Esophagus squamous epithelium (tissue), 5 donors: ENCODE results near the gene SDHD. TPM values are rescaled to one million over a fixed set of nuclear protein-coding genes. Genes with fewer than 3 reads are reported as not detected.

ENCODE experiments used
- DNase-seq: peaks from one replicate; lab custom pipeline; 2025; lab: John Stamatoyannopoulos, UW
- H3K27ac ChIP-seq, 4 donors: fragments of 200-600 bp; sonication (generic); one replicate each; pipeline ENCODE4 v1.5.1; 2016 to 2019; ENCODE audit warnings: mild to moderate bottlenecking in 1 of 4
- H3K27me3 ChIP-seq, 4 donors: fragments of 200-600 bp; sonication (generic); 1 replicate in 3 of 4; 2 replicates in 1 of 4; pipeline versions ENCODE4 v1.5.1 to v1.6.0; 2017 to 2021; ENCODE audit warnings: antibody characterized with exemption in 1 of 4
- H3K36me3 ChIP-seq, 3 donors: fragments of 200-600 bp; sonication (generic); one replicate each; pipeline ENCODE4 v1.5.1; 2016 to 2019
- H3K4me1 ChIP-seq, 3 donors: fragments of 200-600 bp; sonication (generic); one replicate each; pipeline ENCODE4 v1.5.1; 2017 to 2019
- H3K4me3 ChIP-seq, 4 donors: fragments of 200-600 bp; sonication (generic); 1 replicate in 3 of 4; 2 replicates in 1 of 4; pipeline ENCODE4 v1.5.1; 2016 to 2019; ENCODE audit warnings: mild to moderate bottlenecking in 2 of 4, moderate library complexity in 1 of 4
- H3K9me3 ChIP-seq, 3 donors: fragments of 200-600 bp; sonication (generic); one replicate each; pipeline ENCODE4 v1.5.1; 2016 to 2019
- POLR2A ChIP-seq, 4 donors: fragments of 450-650 bp; IDR thresholded peaks; one replicate each; pipeline ENCODE4 v1.6.1; 2017; ENCODE audit warnings: antibody characterized with exemption in 4 of 4, mild to moderate bottlenecking in 4 of 4, moderate library complexity in 3 of 4
- WGBS, 2 donors: methylation state at CpG; one replicate each; pipeline ENCODE4 v1.1.5; 2018; 5-methylcytosine and 5-hydroxymethylcytosine counted together
- intact Hi-C: fragments of 100-400 bp; cut with DNase I; formaldehyde crosslinking; loops from one replicate; pipeline ENCODE4 v1.15.0; 2022
- total RNA-seq, 4 donors: library from RNA; depleted of rRNA; stranded (reverse); fragments of >200 nt; gene quantifications; one replicate each; pipeline ENCODE4 v1.1.0, GENCODE V29; 2016
- TF ChIP-seq, protein P1 (sequence below), 6 experiments: fragments of 450-650 bp in 4 of 6; fragments of 200-600 bp in 2 of 6; sonication (generic) in 2 of 6; IDR thresholded peaks; one replicate each; pipeline ENCODE4 v1.5.1; 2016 to 2019; ENCODE audit warnings: antibody characterized with exemption in 6 of 6, mild to moderate bottlenecking in 4 of 6, moderate library complexity in 4 of 6
- donor health status: DM: yes; HTN: yes; CAD: no.

SDHD gene
- total RNA-seq, 4 donors from 2014 or later: 78.5 to 155 (median 122) TPM

DNA sequence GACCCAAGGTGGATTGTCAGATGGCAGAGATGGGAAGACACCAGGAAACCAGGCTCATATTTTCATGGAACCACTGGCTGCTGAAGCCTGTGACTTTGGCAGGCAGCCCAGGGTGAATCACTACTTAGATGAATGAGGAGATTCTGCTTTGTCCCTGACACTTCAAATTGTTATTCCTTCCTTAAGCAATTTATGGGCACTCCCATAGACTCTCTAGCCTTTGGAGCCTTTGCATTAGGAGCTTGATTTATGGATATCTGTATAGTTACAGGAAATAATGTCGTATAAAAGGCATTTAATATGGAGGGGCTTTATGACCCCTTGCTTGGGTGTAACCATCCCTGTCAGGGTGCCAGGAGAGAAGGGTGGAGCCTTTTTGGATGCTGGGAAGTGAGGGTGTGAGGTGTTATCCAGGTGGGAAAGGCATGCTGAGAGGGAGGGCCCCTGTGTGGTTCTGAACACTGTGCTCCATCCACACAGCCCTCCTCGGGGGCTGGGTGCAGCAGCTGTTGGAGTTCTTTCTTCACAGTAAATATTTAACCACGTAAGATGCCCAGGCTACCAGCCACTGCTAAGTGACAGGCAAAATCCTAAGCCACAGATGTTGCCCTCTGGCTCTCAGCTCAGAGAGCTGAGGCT lies 41.9 kb downstream of the SDHD start:
- WGBS, 2 donors: 31 to 47% methylated on average over 3 of the region's 3 CpGs
- Histone ChIP-seq H3K36me3 (no peaks in the 10 kb centered on the region), H3K4me1 (peaks cover 13 to 47% (median 20%) of the 10 kb centered on the region in 3 donors), H3K9me3 (no peaks in the 10 kb centered on the region), H3K27ac (peak overlapping the region; percentile 29 to 84 (median 72)), H3K4me3 (no peak overlapping the region), H3K27me3 (no peaks in the 10 kb centered on the region)
- no peak for TF ChIP-seq POLR2A (IDR thresholded peaks at IDR 0.05)
- TF ChIP-seq, protein P1, sequence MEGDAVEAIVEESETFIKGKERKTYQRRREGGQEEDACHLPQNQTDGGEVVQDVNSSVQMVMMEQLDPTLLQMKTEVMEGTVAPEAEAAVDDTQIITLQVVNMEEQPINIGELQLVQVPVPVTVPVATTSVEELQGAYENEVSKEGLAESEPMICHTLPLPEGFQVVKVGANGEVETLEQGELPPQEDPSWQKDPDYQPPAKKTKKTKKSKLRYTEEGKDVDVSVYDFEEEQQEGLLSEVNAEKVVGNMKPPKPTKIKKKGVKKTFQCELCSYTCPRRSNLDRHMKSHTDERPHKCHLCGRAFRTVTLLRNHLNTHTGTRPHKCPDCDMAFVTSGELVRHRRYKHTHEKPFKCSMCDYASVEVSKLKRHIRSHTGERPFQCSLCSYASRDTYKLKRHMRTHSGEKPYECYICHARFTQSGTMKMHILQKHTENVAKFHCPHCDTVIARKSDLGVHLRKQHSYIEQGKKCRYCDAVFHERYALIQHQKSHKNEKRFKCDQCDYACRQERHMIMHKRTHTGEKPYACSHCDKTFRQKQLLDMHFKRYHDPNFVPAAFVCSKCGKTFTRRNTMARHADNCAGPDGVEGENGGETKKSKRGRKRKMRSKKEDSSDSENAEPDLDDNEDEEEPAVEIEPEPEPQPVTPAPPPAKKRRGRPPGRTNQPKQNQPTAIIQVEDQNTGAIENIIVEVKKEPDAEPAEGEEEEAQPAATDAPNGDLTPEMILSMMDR (IDR thresholded peaks at IDR 0.05): no peak
- intact Hi-C loops: no loop called here
- no peak for DNase-seq

DNA sequence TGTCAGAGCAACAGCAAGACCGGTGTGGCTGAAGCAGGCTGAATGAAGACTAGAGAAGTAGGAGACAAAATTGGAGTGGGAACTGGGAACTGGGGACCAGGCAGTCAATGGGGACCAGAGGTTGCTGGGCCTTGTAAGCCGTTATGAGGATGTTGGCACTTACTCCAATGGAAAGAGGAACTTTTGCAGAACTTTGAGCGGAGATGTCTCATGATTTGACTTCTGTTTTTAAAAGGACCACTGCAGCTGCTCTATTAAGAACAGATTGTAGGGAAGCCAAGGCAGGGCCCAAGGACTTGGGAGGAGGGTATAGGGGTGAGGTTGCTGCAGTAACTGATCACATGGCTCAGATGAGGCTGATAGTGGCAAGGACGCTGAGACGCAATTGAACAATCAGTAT lies 43.0 kb downstream of the SDHD start:
- 83 to 88% methylated on average over 5 of the region's 5 CpGs for WGBS, 2 donors
- peaks cover 13 to 47% (median 20%) of the 10 kb centered on the region in 3 donors for H3K4me1 ChIP-seq
- intact Hi-C loops: no loop called here
- no peaks in the 10 kb centered on the region for H3K36me3 ChIP-seq
- no peaks in the 10 kb centered on the region for H3K9me3 ChIP-seq
- no peaks in the 10 kb centered on the region for H3K27me3 ChIP-seq
- H3K4me3 ChIP-seq: no peak overlapping the region
- H3K27ac ChIP-seq: peak overlapping the region in 3 of 4 donors; percentile 62 to 84 (median 83)
- no peak for DNase-seq
- TF ChIP-seq, protein P1 (IDR thresholded peaks at IDR 0.05): no peak
- TF ChIP-seq POLR2A (IDR thresholded peaks at IDR 0.05): no peak

DNA sequence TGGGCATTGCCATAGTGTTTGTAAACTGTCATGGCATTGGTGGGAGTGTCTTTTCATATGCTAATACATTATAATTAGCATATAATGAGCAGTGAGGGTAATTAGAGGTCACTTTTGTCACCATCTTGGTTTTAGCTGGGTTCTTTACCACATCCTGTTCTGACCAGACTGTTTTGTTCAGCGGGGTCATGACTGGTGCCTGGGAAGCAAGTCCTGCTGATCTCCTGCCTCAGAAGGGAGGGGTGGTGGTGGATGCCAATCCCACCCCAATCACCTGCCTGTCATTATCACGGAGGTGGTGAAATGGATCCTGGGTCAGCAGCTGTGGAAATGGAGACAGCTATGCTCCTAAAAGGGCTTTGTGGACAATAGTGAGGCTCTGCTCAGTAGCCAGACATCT lies 46.1 kb downstream of the SDHD start:
- Histone ChIP-seq H3K36me3 (no peaks in the 10 kb centered on the region), H3K4me3 (no peak overlapping the region), H3K9me3 (no peaks in the 10 kb centered on the region), H3K27me3 (no peaks in the 10 kb centered on the region), H3K4me1 (peaks cover 13 to 46% (median 20%) of the 10 kb centered on the region in 3 donors), H3K27ac (peak overlapping the region in 3 of 4 donors; percentile 79 to 83 (median 80))
- 70 to 80% methylated on average over 1 to 2 of the region's 2 CpGs for WGBS, 2 donors
- TF ChIP-seq, protein P1 (IDR thresholded peaks at IDR 0.05): no peak
- intact Hi-C loops: no loop called here
- no peak for DNase-seq

DNA sequence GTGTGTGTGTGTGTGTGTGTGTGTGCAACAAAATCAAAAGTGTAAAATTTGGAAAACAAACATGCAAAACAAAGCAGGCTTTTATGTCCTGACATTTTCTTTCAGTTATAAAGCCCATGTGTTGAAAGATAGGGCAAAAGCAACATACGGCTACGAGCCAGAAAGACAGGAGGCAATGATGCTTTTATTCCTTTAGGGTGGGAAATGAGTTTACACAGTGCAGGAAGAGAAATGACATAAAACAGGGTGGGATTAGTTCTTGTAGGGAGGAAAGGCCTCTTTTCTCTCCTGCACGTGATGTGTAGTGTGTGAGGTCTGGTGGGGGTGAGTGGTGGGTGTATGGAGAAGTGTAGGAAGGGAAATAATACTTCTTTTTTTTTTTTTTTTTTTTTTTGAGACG lies 47.8 kb downstream of the SDHD start:
- no peak overlapping the region for H3K4me3 ChIP-seq
- no peak overlapping the region for H3K27ac ChIP-seq
- intact Hi-C loops: no loop called here
- peaks cover 4 to 28% (median 6%) of the 10 kb centered on the region in 3 donors for H3K4me1 ChIP-seq
- DNase-seq: no peak
- WGBS, 2 donors: 83 to 90% methylated on average over 3 of the region's 4 CpGs
- H3K27me3 ChIP-seq: no peaks in the 10 kb centered on the region
- no peaks in the 10 kb centered on the region for H3K36me3 ChIP-seq
- no peaks in the 10 kb centered on the region for H3K9me3 ChIP-seq
- TF ChIP-seq, protein P1 (IDR thresholded peaks at IDR 0.05): no peak
- no peak for TF ChIP-seq POLR2A (IDR thresholded peaks at IDR 0.05)

DNA sequence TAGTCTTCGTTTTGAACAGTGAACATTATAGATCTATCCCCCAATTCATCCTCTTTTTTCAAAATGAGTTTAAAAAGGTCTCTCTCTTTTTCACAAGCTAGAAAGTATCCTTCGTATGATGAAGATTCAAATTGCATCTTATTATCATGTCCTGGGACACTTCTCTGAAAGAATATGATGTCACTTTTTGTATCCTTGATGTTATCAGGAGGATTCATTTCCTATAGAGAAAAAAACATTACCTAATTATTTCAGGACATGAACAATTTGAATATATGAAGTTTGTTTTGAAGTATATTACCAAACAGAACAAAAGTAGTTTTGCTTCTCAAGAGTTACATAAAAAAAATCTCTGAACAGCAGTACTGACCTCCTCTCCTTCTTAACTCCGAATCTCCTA lies 56.9 kb downstream of the SDHD start:
- Histone ChIP-seq H3K36me3 (peaks cover 0 to 65% (median 0%) of the 10 kb centered on the region in 3 donors), H3K27me3 (no peaks in the 10 kb centered on the region), H3K27ac (no peak overlapping the region), H3K9me3 (peaks cover 0 to 9% (median 9%) of the 10 kb centered on the region in 3 donors), H3K4me1 (no peaks in the 10 kb centered on the region), H3K4me3 (no peak overlapping the region)
- DNase-seq: no peak
- intact Hi-C loops: no loop called here
- 86 to 87% methylated on average over 3 of the region's 3 CpGs for WGBS, 2 donors
- no peak for TF ChIP-seq POLR2A (IDR thresholded peaks at IDR 0.05)
- TF ChIP-seq, protein P1 (IDR thresholded peaks at IDR 0.05): no peak

Other genes starting within 250 kb of the SDHD start
- 10 to 100 TPM; 18.7 to 29.4 (median 21.8) TPM for gene ALG9, start 215.3 kb upstream of the SDHD start, total RNA-seq
- gene FDXACB1, start 207.7 kb upstream of the SDHD start, total RNA-seq: 1 to 10 TPM; 1.1 to 3.3 (median 2.8) TPM
- 10 to 100 TPM; 12.7 to 28.8 (median 17.7) TPM for gene CFAP68, start 207.3 kb upstream of the SDHD start, total RNA-seq
- 10 to 100 TPM; 22.9 to 85.0 (median 45.2) TPM for gene CRYAB, start 175.1 kb upstream of the SDHD start, total RNA-seq
- under 1 TPM in 1 of 4 donors, not detected in 3; 0.19 TPM for gene HSPB2, start 174.1 kb upstream of the SDHD start, total RNA-seq
- gene C11orf52, start 168.0 kb upstream of the SDHD start, total RNA-seq: 10 to 100 TPM in 1 of 4 donors, 1 to 10 TPM in 3; 2.4 to 10.2 (median 3.7) TPM
- 10 to 100 TPM in 2 of 4 donors, 1 to 10 TPM in 2; 2.8 to 26.1 (median 9.2) TPM for gene DIXDC1, start 149.5 kb upstream of the SDHD start, total RNA-seq
- 10 to 100 TPM; 28.9 to 56.5 (median 39.4) TPM for gene DLAT, start 61.5 kb upstream of the SDHD start, total RNA-seq
- 1 to 10 TPM; 1.7 to 3.3 (median 2.8) TPM for gene PIH1D2, start 12.9 kb upstream of the SDHD start, total RNA-seq
- 10 to 100 TPM in 3 of 4 donors, 1 to 10 TPM in 1; 8.2 to 19.4 (median 13.7) TPM for gene NKAPD1, start 12.6 kb upstream of the SDHD start, total RNA-seq
- 10 to 100 TPM; 43.5 to 65.3 (median 62.1) TPM for gene TIMM8B, start 117 bp upstream of the SDHD start, total RNA-seq
- 100 to 1,000 TPM in 2 of 4 donors, 10 to 100 TPM in 2; 43.7 to 125 (median 98.3) TPM for gene IL18, start 77.2 kb downstream of the SDHD start, total RNA-seq
- gene TEX12, start 80.5 kb downstream of the SDHD start, total RNA-seq: 1 to 10 TPM in 1 of 4 donors, under 1 TPM in 1, not detected in 2; 0.38 to 2.5 TPM
- gene BCO2, start 88.6 kb downstream of the SDHD start, total RNA-seq: 10 to 100 TPM in 2 of 4 donors, 1 to 10 TPM in 2; 2.7 to 17.0 (median 9.5) TPM
- gene PTS, start 139.6 kb downstream of the SDHD start, total RNA-seq: 10 to 100 TPM; 18.4 to 41.8 (median 38.0) TPM
- not detected for gene PLET1, start 174.0 kb downstream of the SDHD start, total RNA-seq